ENCODE data around the gene SMIM32. TPM values are rescaled to one million over a fixed set of nuclear protein-coding genes. Genes with fewer than 3 reads are reported as not detected.

SMIM32 gene
- polyA plus RNA-seq, 1 donor from 2014 or later = 3.6 TPM

- H3F3A ChIP-seq (ENCODE audit: insufficient read depth, low read length, poor library complexity, severe bottlenecking) = no peaks in the 10 kb centered on the region
- no peaks in the 10 kb centered on the region for H3K9me3 ChIP-seq (ENCODE audit: low read length)
- H2AFZ ChIP-seq (ENCODE audit: low read depth, low read length) = no peak overlapping the region
- TF ChIP-seq MXI1 (conservative IDR thresholded peaks at IDR 0.05; ENCODE audit: poor library complexity, severe bottlenecking) (no peak), EP300 (conservative IDR thresholded peaks at IDR 0.05; ENCODE audit: poor library complexity, severe bottlenecking) (no peak), REST (IDR thresholded peaks at IDR 0.05; ENCODE audit: borderline replicate concordance) (no peak), TAF1 (IDR thresholded peaks at IDR 0.05; ENCODE audit: low read depth) (no peak), CTCF (IDR thresholded peaks at IDR 0.05; ENCODE audit: poor library complexity, severe bottlenecking) (no peak), SMC3 (conservative IDR thresholded peaks at IDR 0.05; ENCODE audit: poor library complexity) (no peak), POLR2AphosphoS5 (IDR thresholded peaks at IDR 0.05) (no peak), EZH2 (IDR thresholded peaks at IDR 0.05; ENCODE audit: borderline replicate concordance, insufficient read depth, low read length, poor library complexity, severe bottlenecking) (no peak), RAD21 (conservative IDR thresholded peaks at IDR 0.05) (no peak)
- no peaks in the 10 kb centered on the region for H3K27me3 ChIP-seq (ENCODE audit: insufficient read depth, low read depth, low read length)
- no peak overlapping the region for H3K27ac ChIP-seq (ENCODE audit: low read length)
- H3K79me2 ChIP-seq (replicated peaks; ENCODE audit: insufficient read depth, low read length) = no peaks in the 10 kb centered on the region
- no peaks in the 10 kb centered on the region for H3K9me2 ChIP-seq (ENCODE audit: insufficient read depth, low read length)
- H3K4me2 ChIP-seq (ENCODE audit: low read length) = no peak overlapping the region
- H3K4me3 ChIP-seq (ENCODE audit: low read length) = no peak overlapping the region
- H4K20me1 ChIP-seq (ENCODE audit: insufficient read depth) = no peaks in the 10 kb centered on the region
- H3K9ac ChIP-seq (ENCODE audit: low read length) = no peak overlapping the region
- H3K36me3 ChIP-seq (ENCODE audit: insufficient read depth, low read length) = no peaks in the 10 kb centered on the region
These were observed 21.0 kb upstream of the SMIM32 start for GRCh38 chr5:136213919-136214493.

- Histone ChIP-seq H3F3A (ENCODE audit: insufficient read depth, low read length, poor library complexity, severe bottlenecking) (no peaks in the 10 kb centered on the region), H3K27me3 (ENCODE audit: insufficient read depth, low read depth, low read length) (no peaks in the 10 kb centered on the region), H2AFZ (ENCODE audit: low read depth, low read length) (no peak overlapping the region), H3K4me3 (ENCODE audit: low read length) (no peak overlapping the region), H4K20me1 (ENCODE audit: insufficient read depth) (no peaks in the 10 kb centered on the region), H3K27ac (ENCODE audit: low read length) (no peak overlapping the region), H3K9me3 (ENCODE audit: low read length) (no peaks in the 10 kb centered on the region), H3K9me2 (ENCODE audit: insufficient read depth, low read length) (no peaks in the 10 kb centered on the region), H3K79me2 (replicated peaks; ENCODE audit: insufficient read depth, low read length) (no peaks in the 10 kb centered on the region), H3K4me2 (ENCODE audit: low read length) (no peak overlapping the region), H3K9ac (ENCODE audit: low read length) (no peak overlapping the region), H3K36me3 (ENCODE audit: insufficient read depth, low read length) (no peaks in the 10 kb centered on the region)
- TF ChIP-seq EP300 (conservative IDR thresholded peaks at IDR 0.05; ENCODE audit: poor library complexity, severe bottlenecking) = no peak
- peak; percentile 75 for TF ChIP-seq RAD21 (conservative IDR thresholded peaks at IDR 0.05)
- TF ChIP-seq EZH2 (IDR thresholded peaks at IDR 0.05; ENCODE audit: borderline replicate concordance, insufficient read depth, low read length, poor library complexity, severe bottlenecking) = no peak
- no peak for TF ChIP-seq MXI1 (conservative IDR thresholded peaks at IDR 0.05; ENCODE audit: poor library complexity, severe bottlenecking)
- TF ChIP-seq SMC3 (conservative IDR thresholded peaks at IDR 0.05; ENCODE audit: poor library complexity) = peak; percentile 78
- no peak for TF ChIP-seq REST (IDR thresholded peaks at IDR 0.05; ENCODE audit: borderline replicate concordance)
- TF ChIP-seq POLR2AphosphoS5 (IDR thresholded peaks at IDR 0.05) = no peak
- TF ChIP-seq TAF1 (IDR thresholded peaks at IDR 0.05; ENCODE audit: low read depth) = no peak
- TF ChIP-seq CTCF (IDR thresholded peaks at IDR 0.05; ENCODE audit: poor library complexity, severe bottlenecking) = peak; percentile 73
These were observed 19.3 kb upstream of the SMIM32 start for GRCh38 chr5:136212252-136212721.
